GM12878 (cell line): Measurements from ENCODE around the gene C1orf50. TPM values are rescaled to one million over a fixed set of nuclear protein-coding genes. Genes with fewer than 3 reads are reported as not detected.
A peak's percentile ranks its signal among the peaks of the same experiment; 100 is the strongest.

ENCODE experiments used
- ATAC-seq: fragments of 200-7000 bp; cut with Tn5 transposase; 3 replicates; pipeline ENCODE4 v1.9.1; 2020; ENCODE audit warnings: mild to moderate bottlenecking, moderate library complexity
- BruUV-seq: library from RNA; stranded (reverse); fragments of 400-500 nt; replicated peaks from 2 replicates; lab custom pipeline; 2021; lab: Mats Ljungman, UMichigan
- CTCF ChIA-PET: fragments of 300-600 bp; sonication (Branson Sonifier 250); formaldehyde crosslinking; extraction: SDS; loops from one replicate; lab custom pipeline; 2021; ENCODE audit warnings: inconsistent platforms; lab: Yijun Ruan, JAX
- POLR2A ChIA-PET: fragments of 350-600 bp; formaldehyde crosslinking; extraction: SDS; loops from one replicate; lab custom pipeline; 2021; ENCODE audit warnings: inconsistent platforms; lab: Charles Lee
- RAD21 ChIA-PET: fragments of 300-600 bp; sonication (Branson Sonifier 250); formaldehyde crosslinking; loops from one replicate; lab custom pipeline; 2023; ENCODE audit warnings: antibody characterized with exemption; ENCODE audit not compliant: unreplicated experiment; lab: Charles Lee
- SMC1A ChIA-PET: fragments of 300-600 bp; sonication (Branson Sonifier 250); formaldehyde crosslinking; loops from one replicate; lab custom pipeline; 2023; ENCODE audit not compliant: unreplicated experiment, uncharacterized antibody; lab: Charles Lee
- DNase-seq: peaks from one replicate; pipeline ENCODE4 v3.0.0-alpha.2; 2011; ENCODE audit warnings: low read depth, low spot score
- FAIRE-seq: peaks from 3 replicates; lab custom pipeline; 2011; peaks lifted over from hg19 to GRCh38; lab: Jason Lieb, UNC
- H2AFZ ChIP-seq: 2 replicates; pipeline ENCODE4 v1.6.0; 2011; ENCODE audit warnings: low read depth, low read length, control low read depth; ENCODE audit not compliant: control insufficient read depth
- H3K27ac ChIP-seq: 2 replicates; pipeline ENCODE4 v1.5.1; 2011; ENCODE audit warnings: control low read depth; ENCODE audit not compliant: control insufficient read depth, insufficient read depth
- H3K27me3 ChIP-seq, 2 experiments: replicated peaks in 1 of 2; 2 replicates each; pipeline versions ENCODE4 v1.6.0 to v1.6.1; 2011; ENCODE audit warnings: low read length in 1 of 2; ENCODE audit not compliant: control insufficient read depth in 2 of 2, insufficient read depth in 2 of 2
- H3K36me3 ChIP-seq, 2 experiments: 2 replicates each; pipeline ENCODE4 v1.5.1; 2011; ENCODE audit warnings: low read length in 1 of 2; ENCODE audit not compliant: control insufficient read depth in 2 of 2, insufficient read depth in 2 of 2
- H3K4me1 ChIP-seq: 2 replicates; pipeline ENCODE4 v1.6.1; 2011; ENCODE audit warnings: mild to moderate bottlenecking, low read length, moderate library complexity, mixed read lengths; ENCODE audit not compliant: control insufficient read depth, insufficient read depth
- H3K4me2 ChIP-seq: 2 replicates; pipeline ENCODE4 v1.6.0; 2011; ENCODE audit warnings: control low read depth; ENCODE audit not compliant: control insufficient read depth, insufficient read depth
- H3K4me3 ChIP-seq: fragments of 200-600 bp; sonication (generic); 2 replicates; pipeline ENCODE4 v1.5.1; 2016
- H3K79me2 ChIP-seq: 2 replicates; pipeline ENCODE4 v1.6.0; 2011; ENCODE audit warnings: low read length; ENCODE audit not compliant: control insufficient read depth, insufficient read depth
- H3K9ac ChIP-seq: 2 replicates; pipeline ENCODE4 v1.8.0; 2011; ENCODE audit warnings: low read length, control low read depth, mixed read lengths; ENCODE audit not compliant: control insufficient read depth, insufficient read depth
- H3K9me3 ChIP-seq: replicated peaks from 3 replicates; pipeline ENCODE4 v1.5.1; 2011; ENCODE audit warnings: mild to moderate bottlenecking, low read length; ENCODE audit not compliant: control insufficient read depth, insufficient read depth
- H4K20me1 ChIP-seq: 2 replicates; pipeline ENCODE4 v1.6.0; 2011; ENCODE audit not compliant: control insufficient read depth, insufficient read depth
- ATF7 ChIP-seq: fragments of 450-650 bp; IDR thresholded peaks from 2 replicates; pipeline ENCODE4 v1.6.1; 2016; ENCODE audit warnings: low read depth, mild to moderate bottlenecking
- BRCA1 ChIP-seq: IDR thresholded peaks from 2 replicates; pipeline ENCODE4 v1.6.1; 2011; ENCODE audit warnings: low read depth, low read length, improper control_type of control experiment
- CEBPB ChIP-seq, 2 experiments: fragments of 150-350 bp in 1 of 2; IDR thresholded peaks; 2 replicates each; pipeline ENCODE4 v1.6.1; 2012 to 2014; ENCODE audit warnings: low read depth in 2 of 2, low read length in 2 of 2, borderline replicate concordance in 1 of 2, inconsistent platforms in 1 of 2
- DPF2 ChIP-seq: fragments of 450-650 bp; IDR thresholded peaks from 2 replicates; pipeline ENCODE4 v1.6.1; 2017; ENCODE audit warnings: mild to moderate bottlenecking
- EP300 ChIP-seq, 2 experiments: fragments of 150-350 bp in 1 of 2; IDR thresholded peaks; 2 replicates each; pipeline ENCODE4 v1.6.1; 2011 to 2012; ENCODE audit warnings: low read depth in 2 of 2, low read length in 2 of 2, borderline replicate concordance in 1 of 2, improper control_type of control experiment in 1 of 2, inconsistent platforms in 1 of 2; ENCODE audit not compliant: control insufficient read depth in 1 of 2
- ESRRA ChIP-seq: IDR thresholded peaks from 2 replicates; pipeline ENCODE4 v1.6.1; 2012; ENCODE audit warnings: mild to moderate bottlenecking, low read length, improper control_type of control experiment
- GABPA ChIP-seq: IDR thresholded peaks from 2 replicates; pipeline ENCODE4 v1.6.1; 2014; ENCODE audit warnings: antibody characterized with exemption, low read depth, mild to moderate bottlenecking, inconsistent platforms
- HCFC1 ChIP-seq: fragments of 150-350 bp; IDR thresholded peaks from 2 replicates; pipeline ENCODE4 v1.6.1; 2014; ENCODE audit warnings: low read length
- IRF3 ChIP-seq: fragments of 450-650 bp; IDR thresholded peaks from 2 replicates; pipeline ENCODE4 v1.6.1; 2014; ENCODE audit warnings: mild to moderate bottlenecking
- JUND ChIP-seq: IDR thresholded peaks from 2 replicates; pipeline ENCODE4 v1.6.1; 2012; ENCODE audit warnings: low read depth, mild to moderate bottlenecking, low read length, improper control_type of control experiment, moderate library complexity
- MYB ChIP-seq: fragments of 150-350 bp; IDR thresholded peaks from 2 replicates; pipeline ENCODE4 v1.6.1; 2014; ENCODE audit warnings: mild to moderate bottlenecking, low read depth, low read length, borderline replicate concordance
- NRF1 ChIP-seq: conservative IDR thresholded peaks from 2 replicates; pipeline ENCODE4 v1.6.1; 2011; ENCODE audit warnings: mild to moderate bottlenecking, low read depth, low read length, improper control_type of control experiment
- PML ChIP-seq: IDR thresholded peaks from 2 replicates; pipeline ENCODE4 v1.6.1; 2012; ENCODE audit warnings: low read length, inconsistent platforms
- POLR2AphosphoS5 ChIP-seq: IDR thresholded peaks from 2 replicates; pipeline ENCODE4 v1.6.1; 2011; ENCODE audit warnings: mild to moderate bottlenecking, low read length, inconsistent platforms
- RELB ChIP-seq: fragments of 450-650 bp; IDR thresholded peaks from 2 replicates; pipeline ENCODE4 v1.6.1; 2017; ENCODE audit warnings: low read depth, mild to moderate bottlenecking, moderate library complexity
- RUNX3 ChIP-seq: IDR thresholded peaks from 2 replicates; pipeline ENCODE4 v1.6.1; 2012; ENCODE audit warnings: low read length, inconsistent platforms
- SMAD5 ChIP-seq: IDR thresholded peaks from 2 replicates; pipeline ENCODE4 v1.6.1; 2016; ENCODE audit warnings: antibody characterized with exemption, low read depth
- SUPT20H ChIP-seq: IDR thresholded peaks from 2 replicates; pipeline ENCODE4 v1.6.1; 2011; ENCODE audit warnings: low read depth, mild to moderate bottlenecking, low read length, moderate library complexity, borderline replicate concordance; ENCODE audit not compliant: control insufficient read depth
- TAF1 ChIP-seq: IDR thresholded peaks from 2 replicates; pipeline ENCODE4 v1.6.1; 2011; ENCODE audit warnings: mild to moderate bottlenecking, low read depth, low read length, borderline replicate concordance
- TCF12 ChIP-seq: IDR thresholded peaks from 2 replicates; pipeline ENCODE4 v1.6.1; 2011; ENCODE audit warnings: low read depth, mild to moderate bottlenecking, low read length
- TCF7 ChIP-seq: IDR thresholded peaks from 2 replicates; pipeline ENCODE4 v1.6.1; 2014; ENCODE audit warnings: antibody characterized with exemption, borderline replicate concordance
- ZNF622 ChIP-seq: fragments of 450-650 bp; IDR thresholded peaks from 2 replicates; pipeline ENCODE4 v1.6.1; 2017; ENCODE audit warnings: mild to moderate bottlenecking, inconsistent platforms
- whole genome bisulfite sequencing: methylation state at CpG from one replicate; pipeline ENCODE4 v1.1.6; 2016; ENCODE audit warnings: low lambda C conversion rate; ENCODE audit not compliant: insufficient replicate concordance, insufficient coverage; ENCODE audit errors: missing lambda C conversion rate; 5-methylcytosine and 5-hydroxymethylcytosine counted together
- in situ Hi-C: fragments of 300-500 bp; cut with MboI; formaldehyde crosslinking; loops from 9 replicates; pipeline ENCODE4 v1.14.3; 2018; ENCODE audit warnings: mixed read lengths
- intact Hi-C: fragments of 100-400 bp; cut with micrococcal nuclease; formaldehyde crosslinking; loops from one replicate; pipeline ENCODE4 v1.14.2; 2022; ENCODE audit not compliant: unreplicated experiment
- polyA plus RNA-seq, 11 experiments: library from polyadenylated mRNA; depleted of rRNA in 4 of 11; unstranded in 6 of 11; stranded (reverse) in 5 of 11; fragments of >200 nt; fragmentation: Nextera tagmentation in 4 of 11; fragmentation: Illumina TruSeq in 1 of 11; extraction: Ambion mirVana in 4 of 11; extraction: Trizol in 1 of 11; gene quantifications; 1 replicate in 1 of 11; 2 replicates in 10 of 11; pipeline versions ENCODE4 v1.2.1 to v1.2.3, GENCODE V29; 2011 to 2016; ENCODE audit warnings: inconsistent platforms in 2 of 11, missing spikeins in 2 of 11, low read depth in 1 of 11
- total RNA-seq, 4 experiments: library from RNA; depleted of rRNA in 3 of 4; stranded (reverse); fragments of >200 nt in 3 of 4; fragmentation: Illumina TruSeq in 1 of 4; extraction: Trizol in 1 of 4; gene quantifications; 2 replicates each; pipeline versions ENCODE4 v1.2.1 to v1.2.3, GENCODE V29; 2013 to 2021

C1orf50 gene
- total and polyA plus RNA-seq, 10 of the 15 experiments (the other 5 are each of a cell fraction or from before 2014, with no cell fraction given), result 1.2 to 10.7 (median 6.7) TPM

- H3K4me3 ChIP-seq, result peak overlapping the region; percentile 84
- H2AFZ ChIP-seq, result peak overlapping the region; percentile 86
- intact Hi-C loops (loop anchor here (2.0 to 5.0 kb wide), 3 partner anchors 49 to 85 kb away; partner anchors contain the start of genes ERMAP, SVBP, YBX1 and ZNF691), in situ Hi-C loops (no loop called here)
- peak overlapping the region; percentile 84 for H3K27ac ChIP-seq
- peaks cover 64% of the 10 kb centered on the region for H3K79me2 ChIP-seq
- H3K27me3 ChIP-seq, result no peaks in the 10 kb centered on the region
- ChIA-PET RAD21 (interaction anchor here (1.0 to 4.3 kb wide), 12 partner anchors 11 to 423 kb away, joined by 3 to 25 read pairs (median 6); partner anchors contain the start of genes CCDC30, ERMAP, PPIH and SVBP), CTCF (interaction anchor here (0.6 to 6.5 kb wide), 15 partner anchors 9 to 306 kb away, joined by 3 to 28 read pairs (median 4); partner anchors contain the start of gene ZNF691), POLR2A (interaction anchor here (0.6 to 3.8 kb wide), 25 partner anchors 9 to 885 kb away, joined by 3 to 53 read pairs (median 4); partner anchors contain the start of genes CFAP57, EBNA1BP2, ERMAP and KDM4A), SMC1A (interaction anchor here (0.8 to 4.0 kb wide), 13 partner anchors 9 to 306 kb away, joined by 3 to 21 read pairs (median 4); partner anchors contain the start of genes PPIH, YBX1 and ZNF691)
- peak overlapping the region; percentile 84 for H3K9ac ChIP-seq
- BruUV-seq, result no TSS peak
- H3K4me1 ChIP-seq, result peaks cover 4% of the 10 kb centered on the region; the same call in 1 of the 2 replicates
- no peak for FAIRE-seq
- no peaks in the 10 kb centered on the region for H4K20me1 ChIP-seq
- H3K9me3 ChIP-seq, result no peaks in the 10 kb centered on the region
- WGBS, result 6% methylated on average over 15 of the region's 23 CpGs
- peak overlapping the region; percentile 90 for H3K4me2 ChIP-seq
- ATAC-seq, result peak; percentile 43
- H3K36me3 ChIP-seq, result 0 out of 4 replicates have a peak, but pooled peaks cover 0 to 6% of the 10 kb centered on the region in 2 experiments
- no peak for DNase-seq
- TF ChIP-seq MYB, result no peak
- no peak for TF ChIP-seq JUND
- TF ChIP-seq EP300 (IDR thresholded peaks at IDR 0.05; ENCODE audit: borderline replicate concordance in 1 of 2, control insufficient read depth in 1 of 2, low read depth in 2 of 2, low read length in 2 of 2), result no peak
- TF ChIP-seq TCF7, result no peak
- TF ChIP-seq SUPT20H, result no peak
- TF ChIP-seq DPF2, result 0 out of 2 replicates have a peak, but pooled peaks have one; percentile 23
- no peak for TF ChIP-seq IRF3
- TF ChIP-seq GABPA, result no peak
- TF ChIP-seq ZNF622, result no peak
- TF ChIP-seq PML, result 0 out of 2 replicates have a peak, but pooled peaks have one; percentile 14
- no peak for TF ChIP-seq NRF1
- TF ChIP-seq TCF12, result no peak
- TF ChIP-seq ESRRA, result no peak
- TF ChIP-seq POLR2AphosphoS5, result no peak
- TF ChIP-seq TAF1, result no peak
- no peak for TF ChIP-seq BRCA1
- TF ChIP-seq RUNX3, result no peak
- TF ChIP-seq RELB, result no peak
- no peak for TF ChIP-seq HCFC1
- no peak for TF ChIP-seq ATF7
- no peak for TF ChIP-seq SMAD5
- TF ChIP-seq CEBPB (IDR thresholded peaks at IDR 0.05; ENCODE audit: borderline replicate concordance in 1 of 2, low read depth in 2 of 2, low read length in 2 of 2), result no peak
Observed at GRCh38 chr1:42767510-42768000, 506 bp downstream of the C1orf50 start.
